Endodermal cell (in vitro differentiated cells): ENCODE results near the gene MYBPC2. TPM values are rescaled to one million over a fixed set of nuclear protein-coding genes. Genes with fewer than 3 reads are reported as not detected.
"Not testable (repeated sequence)": the region's sequence is repeated elsewhere in the genome, so short reads cannot be mapped to it uniquely, and the experiment has no call there.

ENCODE experiments used
- DNase-seq: peaks from one replicate; pipeline ENCODE4 v3.0.0-alpha.2; 2017
- H3K27ac ChIP-seq: 2 replicates; pipeline ENCODE4 v1.5.1; 2013; ENCODE audit warnings: mild to moderate bottlenecking, low read depth, low read length, moderate library complexity
- H3K27me3 ChIP-seq: 2 replicates; pipeline ENCODE4 v1.6.1; 2013; ENCODE audit warnings: mild to moderate bottlenecking, low read length, moderate library complexity; ENCODE audit not compliant: insufficient read depth, control insufficient read depth, poor library complexity, severe bottlenecking
- H3K36me3 ChIP-seq: 2 replicates; pipeline ENCODE4 v1.7.0; 2013; ENCODE audit warnings: mild to moderate bottlenecking, low read length, moderate library complexity; ENCODE audit not compliant: control insufficient read depth, insufficient read depth
- H3K4me1 ChIP-seq: one replicate; pipeline ENCODE4 v1.7.0; 2013; ENCODE audit warnings: low read length; ENCODE audit not compliant: control insufficient read depth, insufficient read depth
- H3K4me3 ChIP-seq: 2 replicates; pipeline ENCODE4 v1.5.1; 2013; ENCODE audit warnings: mild to moderate bottlenecking, low read length, moderate library complexity
- H3K9ac ChIP-seq: 2 replicates; pipeline ENCODE4 v1.6.1; 2013; ENCODE audit warnings: mild to moderate bottlenecking, low read length, moderate library complexity; ENCODE audit not compliant: poor library complexity, severe bottlenecking; ENCODE audit errors: extremely low read depth
- H3K9me3 ChIP-seq: 2 replicates; pipeline ENCODE4 v1.6.1; 2013; ENCODE audit warnings: mild to moderate bottlenecking, low read length, moderate library complexity; ENCODE audit not compliant: control insufficient read depth
- H3K27ac Mint-ChIP-seq: 2 replicates; pipeline ENCODE4 v1.8.0; 2020; ENCODE audit warnings: mixed read lengths
- H3K27me3 Mint-ChIP-seq: 2 replicates; pipeline ENCODE4 v1.8.0; 2021; ENCODE audit warnings: mild to moderate bottlenecking, mixed read lengths; ENCODE audit not compliant: insufficient read depth
- H3K36me3 Mint-ChIP-seq: 2 replicates; pipeline ENCODE4 v1.8.0; 2020; ENCODE audit warnings: low read depth, mixed read lengths
- H3K4me1 Mint-ChIP-seq: 2 replicates; pipeline ENCODE4 v1.8.0; 2020; ENCODE audit warnings: mixed read lengths
- H3K4me3 Mint-ChIP-seq: 2 replicates; pipeline ENCODE4 v1.8.0; 2020; ENCODE audit warnings: mild to moderate bottlenecking, moderate library complexity, mixed read lengths
- H3K9me3 Mint-ChIP-seq: 2 replicates; pipeline ENCODE4 v1.8.0; 2020; ENCODE audit warnings: mild to moderate bottlenecking, mixed read lengths
- WGBS, 2 experiments: methylation state at CpG; one replicate each; pipeline versions ENCODE4 v1.1.5 to v1.1.7; 2013; ENCODE audit warnings: missing lambda C conversion rate in 2 of 2, mixed read lengths in 1 of 2; ENCODE audit not compliant: insufficient coverage in 1 of 2, insufficient read length in 1 of 2; 5-methylcytosine and 5-hydroxymethylcytosine counted together
- total RNA-seq, 2 donors: library from RNA; stranded (reverse); fragmentation: NEBNext Ultra II Directional in 1 of 2; extraction: Animal tissue kit (Norgen Biotek cat#: 25700) in 1 of 2; gene quantifications; 2 replicates in 1 of 2; 3 replicates in 1 of 2; pipeline ENCODE4 v1.2.1, GENCODE V29; 2021
- TF ChIP-seq, protein P1 (sequence below): fragments of 200-600 bp; sonication (generic); conservative IDR thresholded peaks from 2 replicates; pipeline ENCODE4 v1.5.0; 2021; ENCODE audit warnings: antibody characterized with exemption, mild to moderate bottlenecking

MYBPC2 gene
- total RNA-seq, 2 donors from 2014 or later: 1.9 to 2.3 TPM

DNA sequence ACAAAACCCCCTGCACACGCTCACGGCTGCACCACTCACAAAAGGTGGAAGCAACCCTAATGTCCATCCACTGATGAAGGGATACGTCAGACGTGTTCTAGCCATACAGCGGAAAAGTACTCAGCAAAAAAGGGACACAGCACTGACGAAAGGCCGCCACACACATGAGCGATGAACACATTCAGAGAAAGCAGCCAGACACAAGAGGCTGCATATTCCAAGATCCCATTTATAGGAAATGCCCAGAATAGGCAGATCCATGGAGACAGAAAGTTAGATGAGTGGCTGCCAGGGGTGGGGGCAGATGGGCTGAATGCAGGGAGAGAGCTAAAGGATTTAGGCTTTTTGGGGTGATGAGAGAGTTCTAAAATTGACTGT is 44.8 kb upstream of the MYBPC2 start:
- no peaks in the 10 kb centered on the region for H3K27me3 ChIP-seq
- H3K27ac ChIP-seq: no peak overlapping the region
- WGBS, 2 experiments: 93 to 100% methylated on average over 8 of the region's 8 CpGs
- H3K4me3 ChIP-seq: no peak overlapping the region
- H3K9ac ChIP-seq: no peak overlapping the region
- Mint-ChIP-seq H3K9me3 (peaks cover 25% of the 10 kb centered on the region), H3K36me3 (peaks cover 45% of the 10 kb centered on the region), H3K27ac (no peak overlapping the region), H3K4me3 (no peak overlapping the region), H3K27me3 (no peaks in the 10 kb centered on the region), H3K4me1 (peaks cover 15% of the 10 kb centered on the region)
- peaks cover 34% of the 10 kb centered on the region for H3K36me3 ChIP-seq
- TF ChIP-seq, protein P1, sequence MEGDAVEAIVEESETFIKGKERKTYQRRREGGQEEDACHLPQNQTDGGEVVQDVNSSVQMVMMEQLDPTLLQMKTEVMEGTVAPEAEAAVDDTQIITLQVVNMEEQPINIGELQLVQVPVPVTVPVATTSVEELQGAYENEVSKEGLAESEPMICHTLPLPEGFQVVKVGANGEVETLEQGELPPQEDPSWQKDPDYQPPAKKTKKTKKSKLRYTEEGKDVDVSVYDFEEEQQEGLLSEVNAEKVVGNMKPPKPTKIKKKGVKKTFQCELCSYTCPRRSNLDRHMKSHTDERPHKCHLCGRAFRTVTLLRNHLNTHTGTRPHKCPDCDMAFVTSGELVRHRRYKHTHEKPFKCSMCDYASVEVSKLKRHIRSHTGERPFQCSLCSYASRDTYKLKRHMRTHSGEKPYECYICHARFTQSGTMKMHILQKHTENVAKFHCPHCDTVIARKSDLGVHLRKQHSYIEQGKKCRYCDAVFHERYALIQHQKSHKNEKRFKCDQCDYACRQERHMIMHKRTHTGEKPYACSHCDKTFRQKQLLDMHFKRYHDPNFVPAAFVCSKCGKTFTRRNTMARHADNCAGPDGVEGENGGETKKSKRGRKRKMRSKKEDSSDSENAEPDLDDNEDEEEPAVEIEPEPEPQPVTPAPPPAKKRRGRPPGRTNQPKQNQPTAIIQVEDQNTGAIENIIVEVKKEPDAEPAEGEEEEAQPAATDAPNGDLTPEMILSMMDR: no peak
- no peak for DNase-seq
- H3K9me3 ChIP-seq: peaks cover 12% of the 10 kb centered on the region
- H3K4me1 ChIP-seq: no peaks in the 10 kb centered on the region

DNA sequence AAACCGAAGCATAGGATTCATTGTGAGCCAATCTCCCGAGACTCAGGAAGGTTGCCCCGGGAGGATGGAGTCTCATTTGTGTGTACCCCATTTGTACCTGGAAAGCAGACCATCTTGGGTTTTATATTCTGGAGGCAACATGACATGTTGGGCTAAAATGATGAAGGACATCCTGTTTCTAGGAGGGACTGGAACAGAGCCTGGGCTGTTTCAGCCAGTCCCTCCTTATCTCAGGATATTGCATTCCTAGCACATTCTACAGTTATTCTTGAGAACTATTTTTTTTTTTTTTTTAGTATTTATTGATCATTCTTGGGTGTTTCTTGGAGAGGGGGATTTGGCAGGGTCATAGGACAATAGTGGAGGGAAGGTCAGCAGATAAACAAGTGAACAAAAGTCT is 42.4 kb upstream of the MYBPC2 start:
- not testable (repeated sequence) for H3K4me1 Mint-ChIP-seq, H3K27me3 Mint-ChIP-seq, H3K27ac Mint-ChIP-seq, H3K4me1 ChIP-seq, H3K4me3 Mint-ChIP-seq, H3K27ac ChIP-seq, DNase-seq, H3K9ac ChIP-seq, H3K4me3 ChIP-seq, H3K27me3 ChIP-seq
- 93% methylated on average over 3 of the region's 3 CpGs; no CpG with 5 or more reads in 1 of the 2 experiments for WGBS, 2 experiments
- peaks cover 60% of the 10 kb centered on the region for H3K36me3 Mint-ChIP-seq
- Histone ChIP-seq H3K36me3 (peaks cover 46% of the 10 kb centered on the region), H3K9me3 (peaks cover 15% of the 10 kb centered on the region)
- peaks cover 32% of the 10 kb centered on the region for H3K9me3 Mint-ChIP-seq

DNA sequence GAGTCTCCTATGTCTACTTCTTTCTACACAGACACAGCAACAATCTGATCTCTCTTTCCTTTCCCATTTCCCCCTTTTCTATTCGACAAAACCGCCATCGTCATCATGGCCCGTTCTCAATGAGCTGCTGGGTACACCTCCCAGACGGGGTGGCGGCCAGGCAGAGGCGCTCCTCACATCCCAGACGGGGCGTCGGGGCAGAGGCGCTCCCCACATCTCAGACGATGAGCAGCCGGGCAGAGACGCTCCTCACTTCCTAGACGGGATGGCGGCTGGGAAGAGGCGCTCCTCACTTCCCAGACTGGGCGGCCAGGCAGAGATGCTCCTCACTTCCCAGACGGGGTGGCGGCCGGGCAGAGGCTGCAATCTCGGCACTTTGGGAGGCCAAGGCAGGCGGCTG is 41.7 kb upstream of the MYBPC2 start:
- peaks cover 62% of the 10 kb centered on the region for H3K36me3 Mint-ChIP-seq
- DNase-seq, H3K27me3 Mint-ChIP-seq, H3K4me3 ChIP-seq, H3K27ac ChIP-seq, H3K4me3 Mint-ChIP-seq, H3K9ac ChIP-seq, H3K27me3 ChIP-seq, H3K4me1 ChIP-seq, H3K4me1 Mint-ChIP-seq, H3K27ac Mint-ChIP-seq: not testable (repeated sequence)
- Histone ChIP-seq H3K9me3 (peaks cover 15% of the 10 kb centered on the region), H3K36me3 (peaks cover 46% of the 10 kb centered on the region)
- WGBS, 2 experiments: 96 to 98% methylated on average over 8 to 19 of the region's 23 CpGs
- peaks cover 32% of the 10 kb centered on the region for H3K9me3 Mint-ChIP-seq

DNA sequence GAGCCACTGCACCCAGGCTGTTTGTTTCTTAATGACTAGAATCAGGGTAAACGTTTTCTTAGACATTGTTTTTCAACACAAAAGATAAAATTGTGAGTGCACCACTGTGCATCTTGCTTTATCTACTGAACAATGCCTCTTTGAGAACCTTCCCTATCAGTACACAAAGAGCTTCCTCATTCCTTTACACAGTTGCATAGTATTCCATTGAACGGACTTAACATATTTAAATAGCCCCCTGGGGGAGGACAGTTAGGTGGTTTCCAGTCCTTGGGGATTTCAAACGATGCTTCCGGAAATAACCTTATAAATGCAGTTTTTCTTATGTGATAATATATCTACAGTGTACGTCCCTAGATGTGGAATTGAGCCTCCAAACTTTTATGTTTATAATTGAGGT is 39.9 kb upstream of the MYBPC2 start:
- WGBS, 2 experiments: 92 to 97% methylated on average over 3 to 5 of the region's 5 CpGs
- H3K9ac ChIP-seq: no peak overlapping the region
- H3K27ac Mint-ChIP-seq: no peak overlapping the region

More for the DNA sequence above, 39.9 kb upstream of the MYBPC2 start:
- peaks cover 44% of the 10 kb centered on the region for H3K36me3 ChIP-seq
- H3K4me1 ChIP-seq: no peaks in the 10 kb centered on the region
- H3K27ac ChIP-seq: no peak overlapping the region
- Mint-ChIP-seq H3K36me3 (peaks cover 58% of the 10 kb centered on the region), H3K4me1 (no peaks in the 10 kb centered on the region), H3K4me3 (no peak overlapping the region), H3K9me3 (peaks cover 32% of the 10 kb centered on the region), H3K27me3 (no peaks in the 10 kb centered on the region)
- no peak for DNase-seq
- H3K27me3 ChIP-seq: no peaks in the 10 kb centered on the region
- TF ChIP-seq, protein P1: no peak
- peaks cover 15% of the 10 kb centered on the region for H3K9me3 ChIP-seq
- H3K4me3 ChIP-seq: no peak overlapping the region
